IPS-18c (cell line): Measurements from ENCODE around the gene STBD1.

Source experiments
- H3K4me3 ChIP-seq: 2 replicates; pipeline ENCODE4 v1.7.0; 2013; ENCODE audit warnings: low read depth, mild to moderate bottlenecking, low read length, moderate library complexity; ENCODE audit not compliant: insufficient read depth
- H3K9me3 ChIP-seq: one replicate; pipeline ENCODE4 v1.6.1; 2013; ENCODE audit warnings: mild to moderate bottlenecking, low read length, moderate library complexity; ENCODE audit not compliant: control insufficient read depth, insufficient read depth

Gene STBD1

DNA sequence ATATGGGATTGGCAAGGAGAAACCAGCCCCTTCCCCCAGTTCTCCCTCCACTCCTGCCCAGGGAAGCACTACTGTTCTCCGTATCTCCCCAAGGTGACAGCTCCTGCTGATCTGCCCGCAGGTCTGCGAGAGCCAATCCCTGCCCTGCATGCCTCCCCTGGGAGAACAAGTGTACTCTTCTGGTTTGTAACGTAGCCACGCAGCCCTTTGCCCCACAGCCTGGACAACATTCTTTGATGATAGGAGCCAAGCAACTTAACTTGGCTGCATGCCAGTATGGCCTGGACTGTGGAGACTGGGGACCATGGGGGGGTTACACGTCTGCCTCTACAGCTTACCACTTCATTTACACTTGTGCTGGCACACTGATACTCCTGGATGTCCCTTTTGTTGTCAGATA lies 2.0 kb downstream of the STBD1 start:
- Histone ChIP-seq H3K4me3 (no peak overlapping the region), H3K9me3 (peaks cover 2% of the 10 kb centered on the region)

DNA sequence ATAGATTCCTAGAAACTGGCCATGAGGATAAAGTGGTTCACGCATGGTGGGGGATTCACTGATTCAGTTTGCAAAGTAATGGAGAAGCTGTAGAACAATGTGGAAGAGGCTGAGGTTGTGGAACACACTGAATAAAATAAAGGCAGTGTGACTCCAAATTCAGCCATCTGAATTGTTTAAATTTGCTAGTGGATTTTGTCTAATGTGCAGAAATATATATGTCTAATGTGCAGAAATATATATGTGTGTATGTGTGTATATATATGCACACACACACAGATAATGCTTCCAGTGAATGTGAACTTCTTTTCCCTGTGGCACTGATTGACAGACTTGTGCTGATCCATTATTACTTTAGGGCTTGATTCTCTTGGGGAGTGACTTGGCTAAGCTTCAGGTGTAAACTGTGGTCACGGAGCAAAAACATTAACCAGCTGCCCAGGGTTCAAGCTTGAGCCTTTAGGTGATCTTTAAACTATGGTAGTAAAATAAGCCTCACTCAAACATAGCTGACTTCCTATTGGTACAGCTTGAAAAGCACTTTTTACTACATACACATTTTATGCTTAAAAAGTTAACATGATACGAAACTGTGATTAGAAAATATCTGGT lies 3.5 kb downstream of the STBD1 start:
- Histone ChIP-seq H3K4me3 (no peak overlapping the region), H3K9me3 (peaks cover 2% of the 10 kb centered on the region)

DNA sequence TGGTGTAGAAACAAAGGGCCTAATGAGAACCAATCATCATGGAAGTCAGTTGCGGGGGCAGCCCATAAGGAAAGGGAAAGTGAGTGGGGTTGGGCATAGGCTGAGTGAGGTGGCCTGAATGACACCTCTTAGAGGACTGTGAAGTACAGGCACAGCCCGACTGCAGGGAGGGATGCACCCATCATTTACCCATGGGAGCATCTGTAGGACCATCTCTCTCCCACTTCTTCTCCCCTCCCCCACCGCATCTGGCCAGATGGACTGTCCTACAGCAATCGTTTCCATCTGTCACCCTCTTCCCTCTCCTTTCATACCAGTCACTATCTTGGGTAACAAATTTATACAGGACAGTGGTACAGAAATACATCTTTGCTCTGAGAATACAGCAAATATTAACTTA lies 4.2 kb downstream of the STBD1 start:
- Histone ChIP-seq H3K9me3 (peaks cover 2% of the 10 kb centered on the region), H3K4me3 (no peak overlapping the region)

DNA sequence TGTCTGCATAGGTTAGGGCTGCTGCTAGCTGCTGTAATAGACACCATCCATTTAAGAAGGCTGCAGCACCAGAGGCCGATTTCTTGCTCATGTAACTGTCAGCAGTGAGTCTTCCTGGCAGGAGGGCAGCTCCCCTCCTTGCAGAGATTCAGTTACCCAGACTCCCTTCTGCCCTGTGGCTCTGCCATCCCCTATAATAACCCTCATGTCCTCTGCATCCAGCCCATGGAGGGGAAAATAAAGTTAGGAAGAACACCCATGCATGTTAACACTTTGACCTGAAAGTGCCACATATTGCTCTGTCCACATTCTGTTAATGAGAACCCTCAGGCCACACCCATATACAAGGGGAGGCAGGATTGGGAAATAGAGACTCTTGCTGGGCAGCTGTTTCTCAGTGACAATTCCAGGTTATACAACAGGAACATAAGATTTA lies 5.4 kb downstream of the STBD1 start:
- Histone ChIP-seq H3K9me3 (no peaks in the 10 kb centered on the region), H3K4me3 (no peak overlapping the region)

DNA sequence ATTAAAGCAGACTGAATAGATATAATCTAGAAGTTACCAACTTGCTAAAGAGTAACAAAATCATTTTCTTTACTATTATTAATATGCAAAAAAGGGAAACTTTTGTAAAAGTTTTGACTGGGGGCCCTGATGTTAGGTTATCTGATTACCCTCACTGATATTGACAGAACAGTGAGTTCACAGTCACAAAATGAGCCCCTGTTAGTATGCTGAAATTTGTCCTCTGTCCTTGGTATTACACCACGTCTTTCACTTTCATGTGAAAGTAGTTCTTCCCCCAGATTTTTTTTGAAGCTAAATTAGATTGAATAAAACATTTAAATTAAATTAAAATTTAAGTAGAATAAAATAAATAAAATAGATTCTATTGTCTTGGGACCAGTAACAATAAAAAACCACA lies 5.9 kb downstream of the STBD1 start:
- Histone ChIP-seq H3K9me3 (no peaks in the 10 kb centered on the region), H3K4me3 (no peak overlapping the region)

DNA sequence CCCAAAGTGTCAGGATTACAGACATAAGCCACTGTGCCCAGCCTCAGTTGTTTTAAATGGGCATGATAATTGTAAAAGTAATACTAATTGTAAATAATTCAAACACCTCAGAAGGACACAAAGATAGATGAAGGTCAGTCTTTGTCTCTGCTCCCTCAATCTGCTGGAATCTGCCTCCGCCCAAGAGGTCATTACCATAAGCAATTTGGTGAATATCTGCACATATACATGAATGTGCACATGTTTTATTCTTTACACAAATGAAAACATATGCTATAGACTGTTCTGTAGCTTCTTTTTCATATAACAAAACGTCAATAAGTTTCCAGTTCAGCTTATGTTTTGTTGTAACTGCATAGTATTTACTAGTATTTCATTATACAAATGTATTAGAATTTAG lies 7.0 kb downstream of the STBD1 start:
- no peak overlapping the region for H3K4me3 ChIP-seq
- no peaks in the 10 kb centered on the region for H3K9me3 ChIP-seq

DNA sequence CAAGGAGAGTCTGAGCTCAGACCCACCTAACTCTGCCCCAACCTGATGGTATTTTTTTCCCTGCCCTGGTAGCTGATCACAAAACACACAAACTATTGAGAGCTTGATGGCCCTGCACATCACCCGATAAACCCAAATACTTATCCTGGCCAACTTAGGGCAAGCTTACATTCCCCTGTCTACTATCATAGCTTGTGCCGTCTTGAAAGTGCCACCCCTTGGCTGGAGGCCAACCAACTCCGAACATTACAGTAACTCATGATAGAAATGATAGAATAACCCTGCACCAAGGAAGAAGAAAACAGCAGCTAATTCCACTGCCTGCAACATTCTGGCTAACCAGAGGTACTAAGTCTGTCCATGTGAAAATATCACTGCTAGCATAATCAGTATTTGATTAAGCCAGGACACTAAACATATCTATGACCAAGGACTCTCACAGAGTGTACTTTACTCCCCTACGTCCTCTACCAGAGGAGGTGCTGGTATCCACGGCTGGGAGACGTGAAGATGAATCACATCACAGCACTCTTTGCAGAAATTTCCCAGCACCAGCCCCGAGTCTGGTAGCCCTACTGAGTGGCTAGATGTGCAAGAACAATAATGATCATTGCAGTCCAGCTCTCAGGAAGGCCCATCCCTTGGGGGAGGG lies 8.9 kb downstream of the STBD1 start:
- Histone ChIP-seq H3K4me3 (no peak overlapping the region), H3K9me3 (no peaks in the 10 kb centered on the region)

- Histone ChIP-seq H3K9me3 (no peaks in the 10 kb centered on the region), H3K4me3 (no peak overlapping the region)
Measured at GRCh38 chr4:76316131-76316530, 9.6 kb downstream of the STBD1 start.

- Histone ChIP-seq H3K9me3 (no peaks in the 10 kb centered on the region), H3K4me3 (no peak overlapping the region)
Measured at GRCh38 chr4:76322236-76322635, 15.7 kb downstream of the STBD1 start.

DNA sequence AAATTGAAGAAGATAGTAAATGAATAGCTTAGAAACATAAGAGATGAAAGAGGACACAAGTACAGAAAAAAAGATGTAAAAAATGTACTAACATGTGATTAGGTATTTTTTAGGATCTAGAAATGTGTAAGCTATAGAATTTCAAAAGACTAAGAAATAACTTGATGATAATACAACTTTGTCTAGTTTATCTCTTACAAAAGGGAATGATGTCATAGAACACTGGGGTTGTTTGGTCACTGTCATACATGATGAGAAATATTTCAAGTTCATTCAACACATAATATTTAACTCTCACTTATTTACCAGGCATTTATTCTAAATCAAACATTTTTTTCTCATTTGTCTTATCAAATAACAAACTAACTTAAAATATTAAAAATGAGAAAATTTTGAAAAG lies 18.5 kb downstream of the STBD1 start:
- Histone ChIP-seq H3K4me3 (no peak overlapping the region), H3K9me3 (no peaks in the 10 kb centered on the region)

DNA sequence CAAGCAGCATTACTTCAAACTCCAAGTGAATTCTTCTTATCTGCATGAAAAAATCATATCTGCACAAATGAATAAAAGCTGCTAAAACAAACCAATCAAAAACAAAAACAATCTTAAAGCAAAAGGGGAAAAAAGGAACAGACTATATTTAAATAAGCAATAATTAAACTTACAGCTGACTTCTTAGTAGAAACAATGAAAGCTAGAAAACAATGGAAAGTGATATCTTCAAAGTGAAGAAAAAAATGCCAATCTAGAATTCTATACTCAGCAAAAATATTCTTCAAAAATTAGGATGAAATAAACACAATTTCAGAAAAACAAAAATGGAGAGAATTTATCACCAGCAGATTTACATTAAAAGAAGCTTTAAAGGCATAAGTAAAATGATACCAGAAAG lies 20.0 kb downstream of the STBD1 start:
- no peak overlapping the region for H3K4me3 ChIP-seq
- H3K9me3 ChIP-seq, result no peaks in the 10 kb centered on the region

DNA sequence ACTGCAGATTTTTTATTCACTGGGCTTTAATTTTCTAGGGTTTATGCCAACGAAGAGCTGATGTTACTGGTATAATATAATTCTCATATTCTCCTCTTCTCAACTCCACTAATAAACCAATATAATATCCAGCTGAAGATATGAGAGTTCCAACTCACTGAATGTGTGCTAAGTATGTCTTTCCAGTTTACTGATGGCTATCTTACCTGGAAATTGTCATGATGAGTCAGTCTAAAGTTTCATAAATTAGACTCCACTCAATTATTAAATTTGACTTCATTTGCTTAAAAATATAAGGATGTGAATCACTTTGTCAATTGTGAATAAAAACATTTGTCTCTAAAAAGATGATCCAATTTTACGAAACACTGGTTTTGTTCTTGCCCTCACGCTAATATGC lies 28.4 kb downstream of the STBD1 start:
- H3K4me3 ChIP-seq, result no peak overlapping the region
- H3K9me3 ChIP-seq, result no peaks in the 10 kb centered on the region

DNA sequence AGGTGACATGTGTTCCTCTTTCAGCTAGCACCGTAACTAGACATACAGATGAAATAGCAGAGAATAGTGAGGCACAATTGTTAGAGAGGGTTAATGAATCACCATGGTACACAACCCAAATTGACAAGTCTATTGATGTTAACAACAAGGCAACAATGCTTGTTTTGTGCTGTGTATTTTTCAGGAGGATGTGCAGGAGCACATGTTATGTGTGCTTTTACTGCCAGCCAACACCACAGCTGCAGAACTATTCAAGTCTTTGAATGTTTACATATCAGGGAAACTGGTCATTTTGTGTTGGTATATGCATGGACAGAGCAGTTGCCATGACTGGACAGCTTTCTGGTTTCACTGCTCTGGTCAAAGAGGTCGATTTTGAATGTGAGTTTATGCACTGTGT lies 32.8 kb downstream of the STBD1 start:
- Histone ChIP-seq H3K4me3 (no peak overlapping the region), H3K9me3 (no peaks in the 10 kb centered on the region)

- H3K4me3 ChIP-seq, result no peak overlapping the region
- H3K9me3 ChIP-seq, result no peaks in the 10 kb centered on the region
Measured at GRCh38 chr4:76341063-76341462, 34.5 kb downstream of the STBD1 start.

- Histone ChIP-seq H3K4me3 (no peak overlapping the region), H3K9me3 (no peaks in the 10 kb centered on the region)
Measured at GRCh38 chr4:76342191-76342590, 35.7 kb downstream of the STBD1 start.

DNA sequence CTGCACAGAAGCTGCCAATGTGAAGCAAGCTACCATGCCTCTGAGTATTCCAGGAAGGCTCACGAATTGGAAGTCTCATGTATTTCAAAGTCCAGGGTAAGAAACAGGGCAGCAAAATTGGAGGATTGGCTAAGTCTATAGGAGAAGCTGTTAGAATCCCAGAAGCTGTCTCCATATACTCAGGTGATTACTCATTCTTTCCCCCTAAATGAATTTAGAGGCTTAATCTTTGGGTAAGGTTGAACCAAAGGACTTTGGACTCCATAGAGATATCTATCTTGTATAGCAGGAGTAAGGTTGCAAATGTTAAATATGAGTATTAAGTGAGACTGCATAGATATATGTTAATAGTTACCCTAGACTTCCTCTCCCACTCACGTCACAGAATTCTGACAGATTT lies 36.3 kb downstream of the STBD1 start:
- no peak overlapping the region for H3K4me3 ChIP-seq

DNA sequence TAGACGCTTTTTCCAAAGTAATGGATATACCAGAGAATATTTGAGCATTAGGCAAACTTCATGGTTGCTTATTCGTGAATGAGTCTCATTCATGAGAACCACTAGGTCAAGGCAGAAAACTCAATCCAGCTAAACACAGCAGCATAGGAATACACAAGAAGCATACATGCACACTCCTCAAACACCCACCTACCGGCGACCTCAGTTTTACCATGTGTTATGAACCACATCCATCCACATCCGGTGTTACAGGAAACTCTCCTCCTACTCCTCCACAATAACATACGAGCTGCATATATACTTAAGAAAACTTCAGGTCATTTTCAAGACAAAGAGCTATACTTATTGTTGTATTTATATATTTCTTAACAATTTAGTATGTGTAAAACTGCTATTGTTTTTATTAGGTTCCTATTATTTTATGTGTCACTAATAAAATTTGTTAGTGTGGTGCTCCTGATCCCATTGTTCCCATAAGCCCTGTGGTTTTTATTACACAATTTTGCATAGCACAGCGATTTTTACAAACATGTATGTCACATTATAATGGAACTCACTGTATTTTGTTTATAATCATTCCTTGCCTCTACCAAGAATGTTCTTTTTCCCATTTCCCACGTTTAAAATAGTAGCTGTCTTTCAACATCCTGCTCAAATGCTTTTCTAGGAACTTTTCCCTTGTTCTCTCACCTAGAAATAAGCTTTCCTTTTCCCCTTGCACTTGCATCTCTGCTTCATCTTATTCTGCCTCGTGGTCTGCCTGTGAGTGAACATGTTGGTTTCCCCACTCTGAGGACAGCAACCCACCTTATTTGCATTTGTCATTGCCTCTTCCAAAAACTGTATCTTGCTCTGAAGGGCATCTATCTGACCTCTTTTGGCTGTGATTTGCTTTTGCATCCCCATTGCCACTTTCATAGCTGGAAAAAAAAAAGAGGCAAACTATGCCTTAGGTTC lies 48.3 kb downstream of the STBD1 start:
- H3K9me3 ChIP-seq, result peaks cover under 1% of the 10 kb centered on the region
- no peak overlapping the region for H3K4me3 ChIP-seq

More for the DNA sequence above, 36.3 kb downstream of the STBD1 start:
- no peaks in the 10 kb centered on the region for H3K9me3 ChIP-seq

GRCh38 chr4:76357981-76358380 lies 51.4 kb downstream of the STBD1 start:
- peaks cover 4% of the 10 kb centered on the region for H3K9me3 ChIP-seq
- no peak overlapping the region for H3K4me3 ChIP-seq
